SK-N-MC (cell line): ENCODE data around the gene ADD1.

ENCODE experiments used
- EZH2 ChIP-seq: fragments of 200-600 bp; sonication (generic); IDR thresholded peaks from one replicate; pipeline ENCODE4 v1.6.1; 2017; ENCODE audit warnings: antibody characterized with exemption
- FOXP2 ChIP-seq: optimal IDR thresholded peaks from 2 replicates; pipeline ENCODE3; 2011; ENCODE audit warnings: mild to moderate bottlenecking, moderate library complexity; ENCODE audit not compliant: insufficient read depth; ENCODE audit errors: extremely low read length, control extremely low read depth
- POLR2AphosphoS5 ChIP-seq: IDR thresholded peaks from 2 replicates; pipeline ENCODE4 v1.6.1; 2012; ENCODE audit warnings: mild to moderate bottlenecking, low read depth, low read length, borderline replicate concordance

DNA sequence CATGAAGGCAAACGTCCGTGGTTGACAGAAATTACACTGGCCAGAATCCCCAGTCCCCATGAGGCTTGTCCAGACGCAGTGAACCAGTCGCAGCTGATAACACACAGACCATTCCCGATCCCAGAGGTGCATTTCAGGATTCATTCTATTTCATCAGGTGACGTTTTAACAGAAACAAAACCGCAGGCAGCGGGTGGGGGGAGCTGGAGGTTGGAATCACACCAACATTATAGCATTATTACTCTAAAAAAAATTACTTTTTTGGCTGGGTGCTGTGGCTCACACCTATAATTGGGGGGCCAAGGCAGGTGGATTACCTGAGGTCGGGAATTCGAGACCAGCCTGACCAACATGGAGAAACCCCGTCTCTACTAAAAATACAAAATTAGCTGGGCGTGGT, 94.3 kb downstream of the ADD1 start:
- no peak for TF ChIP-seq POLR2AphosphoS5
- no peak for TF ChIP-seq EZH2
- TF ChIP-seq FOXP2 = no peak
